Fibroblast of pulmonary artery (primary cell): ENCODE measurements around the gene IKBKG.
"Not testable (repeated sequence)": the region's sequence is repeated elsewhere in the genome, so short reads cannot be mapped to it uniquely, and the experiment has no call there.

Source experiments
- DNase-seq: peaks from one replicate; pipeline ENCODE4 v3.0.0-alpha.2; 2010; ENCODE audit warnings: low read depth
- H3K4me3 ChIP-seq: replicated peaks from 2 replicates; pipeline ENCODE4 v1.5.1; 2011; ENCODE audit warnings: low read depth, mild to moderate bottlenecking, control low read depth, low read length, moderate library complexity
- TF ChIP-seq, protein P1 (sequence below): IDR thresholded peaks from 2 replicates; pipeline ENCODE4 v1.5.1; 2011; ENCODE audit warnings: mild to moderate bottlenecking, control low read depth, low read length, inconsistent platforms; ENCODE audit errors: missing control alignments

Gene IKBKG

DNA sequence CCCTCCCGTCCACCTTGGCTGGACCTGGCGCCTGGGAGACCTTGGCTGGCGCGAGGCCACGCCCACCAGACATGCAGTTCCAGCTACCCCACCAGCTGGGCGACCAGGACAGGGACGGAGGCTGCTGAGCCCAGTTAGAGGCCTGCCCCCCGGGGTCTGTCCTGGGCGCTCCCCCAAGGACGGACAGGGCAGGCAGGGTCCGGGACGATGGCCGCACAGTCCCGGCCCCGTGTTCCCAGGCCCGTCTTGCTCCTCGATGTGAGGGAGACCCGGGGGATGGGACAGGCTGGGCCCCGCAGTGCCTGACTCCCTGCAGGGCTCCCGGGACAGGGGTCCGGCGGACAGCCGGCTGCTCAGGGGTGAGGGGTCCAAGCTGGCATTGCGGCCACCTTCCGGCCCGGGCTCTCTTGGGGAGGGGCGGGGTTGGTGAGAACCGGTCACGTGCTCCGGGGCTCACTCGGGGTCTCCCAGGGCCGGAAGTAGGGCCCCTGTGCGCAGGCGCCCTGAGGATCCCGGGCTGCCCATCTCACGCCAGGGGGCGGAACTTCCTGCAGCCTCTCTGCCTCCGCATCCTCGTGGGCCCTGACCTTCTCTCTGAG, 37.3 kb downstream of the IKBKG start, which contains the start of gene CTAG1A:
CTAG1A (plus strand) TSS at position 549 of the 599 bp plus-strand sequence. CDS start 74 bp downstream, outside the sequence.
- not testable (repeated sequence) for H3K4me3 ChIP-seq, DNase-seq

DNA sequence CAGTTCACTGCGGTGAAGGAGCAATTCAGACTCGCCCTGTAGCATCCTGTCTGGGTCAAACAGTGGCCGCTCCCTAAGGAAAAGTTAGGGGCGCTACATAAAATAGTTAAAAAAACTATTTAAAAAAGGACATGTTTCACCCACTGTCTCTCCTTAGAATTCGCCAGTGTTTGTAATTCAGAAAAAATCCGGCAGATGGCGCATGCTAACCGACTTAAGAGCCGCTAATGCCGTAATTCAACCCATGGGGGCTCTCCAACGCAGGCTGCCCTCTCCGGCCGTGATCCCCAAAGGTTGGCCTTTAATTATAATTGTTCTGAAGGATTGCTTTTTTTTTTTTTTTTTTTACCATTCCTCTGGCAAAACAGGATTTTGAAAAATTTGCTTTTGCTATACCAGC, 43.0 kb downstream of the IKBKG start:
- not testable (repeated sequence) for H3K4me3 ChIP-seq, DNase-seq

DNA sequence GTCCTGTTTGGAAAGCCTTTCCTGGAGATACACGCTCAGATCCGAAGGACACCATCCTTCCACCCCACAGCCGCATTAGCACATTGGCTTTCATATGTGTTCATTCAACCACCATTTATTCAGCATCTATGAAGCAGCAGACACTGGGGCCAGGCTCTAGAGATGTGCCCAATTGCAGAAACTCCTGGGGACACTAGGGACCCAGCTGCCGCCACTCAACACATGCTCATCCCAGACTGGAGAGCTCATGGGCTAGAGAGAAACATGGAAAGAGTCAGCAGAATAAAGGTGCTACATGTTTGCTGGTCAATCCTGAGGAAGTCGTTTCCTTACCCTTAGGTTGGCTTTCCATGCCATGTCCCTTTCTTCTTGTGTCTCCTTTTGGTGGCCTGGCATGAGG, 45.1 kb downstream of the IKBKG start:
- no peak overlapping the region for H3K4me3 ChIP-seq
- TF ChIP-seq, protein P1, sequence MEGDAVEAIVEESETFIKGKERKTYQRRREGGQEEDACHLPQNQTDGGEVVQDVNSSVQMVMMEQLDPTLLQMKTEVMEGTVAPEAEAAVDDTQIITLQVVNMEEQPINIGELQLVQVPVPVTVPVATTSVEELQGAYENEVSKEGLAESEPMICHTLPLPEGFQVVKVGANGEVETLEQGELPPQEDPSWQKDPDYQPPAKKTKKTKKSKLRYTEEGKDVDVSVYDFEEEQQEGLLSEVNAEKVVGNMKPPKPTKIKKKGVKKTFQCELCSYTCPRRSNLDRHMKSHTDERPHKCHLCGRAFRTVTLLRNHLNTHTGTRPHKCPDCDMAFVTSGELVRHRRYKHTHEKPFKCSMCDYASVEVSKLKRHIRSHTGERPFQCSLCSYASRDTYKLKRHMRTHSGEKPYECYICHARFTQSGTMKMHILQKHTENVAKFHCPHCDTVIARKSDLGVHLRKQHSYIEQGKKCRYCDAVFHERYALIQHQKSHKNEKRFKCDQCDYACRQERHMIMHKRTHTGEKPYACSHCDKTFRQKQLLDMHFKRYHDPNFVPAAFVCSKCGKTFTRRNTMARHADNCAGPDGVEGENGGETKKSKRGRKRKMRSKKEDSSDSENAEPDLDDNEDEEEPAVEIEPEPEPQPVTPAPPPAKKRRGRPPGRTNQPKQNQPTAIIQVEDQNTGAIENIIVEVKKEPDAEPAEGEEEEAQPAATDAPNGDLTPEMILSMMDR, result no peak
- DNase-seq, result no peak

DNA sequence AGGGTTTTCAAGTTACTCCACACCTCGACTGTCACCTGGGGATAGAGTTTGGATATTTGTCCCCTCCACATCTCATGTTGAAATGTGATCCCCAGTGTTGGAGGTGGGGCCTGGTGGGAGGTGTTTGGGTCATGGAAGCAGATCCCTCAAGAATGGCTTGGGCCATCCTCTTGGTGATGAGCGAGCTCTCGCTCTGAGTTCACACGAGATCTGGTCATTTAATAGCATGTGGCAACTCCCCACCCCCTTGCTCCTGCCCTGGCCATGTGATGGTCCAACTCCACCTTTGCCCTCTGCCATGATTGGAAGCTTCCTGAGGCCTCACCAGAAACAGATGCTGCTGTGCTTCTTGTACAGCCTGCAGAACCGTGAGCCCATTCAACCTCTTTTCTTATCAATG, 45.8 kb downstream of the IKBKG start:
- TF ChIP-seq, protein P1, result no peak
- DNase-seq, result no peak
- H3K4me3 ChIP-seq, result no peak overlapping the region

DNA sequence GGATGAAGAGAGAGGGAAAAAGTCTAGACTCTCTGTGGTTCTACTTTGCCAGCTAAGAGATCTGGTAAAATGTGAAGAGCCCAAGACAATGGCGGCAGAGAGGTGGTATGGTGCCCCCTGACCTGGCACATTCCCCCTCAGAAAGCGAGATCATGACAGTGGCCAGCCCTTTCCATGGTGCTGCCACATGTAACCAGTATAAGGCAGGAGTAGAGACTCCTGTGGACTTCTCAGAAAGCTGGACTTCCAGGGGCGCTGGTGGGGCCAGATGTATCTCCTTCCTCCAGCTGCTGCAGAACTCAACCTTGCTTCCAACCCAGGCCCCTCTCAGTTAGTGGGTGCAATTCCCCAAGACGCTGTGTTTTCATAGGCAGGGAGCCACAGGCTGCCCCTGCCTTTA, 47.1 kb downstream of the IKBKG start:
- TF ChIP-seq, protein P1, result no peak
- DNase-seq, result no peak
- no peak overlapping the region for H3K4me3 ChIP-seq

DNA sequence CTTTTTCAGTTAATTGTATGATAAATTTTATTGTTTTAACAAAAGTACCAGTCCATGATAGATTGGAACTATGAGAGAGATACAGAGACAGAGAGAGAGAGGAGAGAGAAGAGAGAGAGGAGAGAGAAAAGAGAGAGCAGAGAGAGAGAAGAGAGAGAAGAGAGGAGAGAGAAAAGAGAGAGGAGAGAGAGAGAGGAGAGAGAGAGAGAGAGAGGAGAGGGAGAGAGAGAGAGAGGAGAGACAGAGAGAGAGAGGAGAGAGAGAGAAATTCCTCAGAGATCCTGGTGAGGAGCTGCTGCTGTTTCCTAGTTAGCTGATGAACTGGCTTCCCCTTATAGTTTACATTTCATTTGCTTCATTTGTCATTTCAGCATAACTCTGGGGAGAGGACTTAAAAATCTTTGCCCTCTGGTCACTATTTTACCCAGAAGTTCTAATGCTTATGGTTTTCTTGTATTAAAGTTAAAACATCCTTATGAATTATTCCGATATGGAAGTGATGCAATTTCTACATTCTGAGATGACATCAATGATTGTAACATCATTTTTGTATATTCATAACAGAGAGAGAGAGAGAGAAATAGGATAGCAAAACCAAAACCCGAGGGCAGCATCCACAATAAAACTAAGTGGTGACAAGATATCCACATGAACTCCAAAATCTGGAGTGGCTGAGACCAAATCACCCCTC, 48.3 kb downstream of the IKBKG start:
- DNase-seq, result no peak
- TF ChIP-seq, protein P1, result no peak
- no peak overlapping the region for H3K4me3 ChIP-seq

DNA sequence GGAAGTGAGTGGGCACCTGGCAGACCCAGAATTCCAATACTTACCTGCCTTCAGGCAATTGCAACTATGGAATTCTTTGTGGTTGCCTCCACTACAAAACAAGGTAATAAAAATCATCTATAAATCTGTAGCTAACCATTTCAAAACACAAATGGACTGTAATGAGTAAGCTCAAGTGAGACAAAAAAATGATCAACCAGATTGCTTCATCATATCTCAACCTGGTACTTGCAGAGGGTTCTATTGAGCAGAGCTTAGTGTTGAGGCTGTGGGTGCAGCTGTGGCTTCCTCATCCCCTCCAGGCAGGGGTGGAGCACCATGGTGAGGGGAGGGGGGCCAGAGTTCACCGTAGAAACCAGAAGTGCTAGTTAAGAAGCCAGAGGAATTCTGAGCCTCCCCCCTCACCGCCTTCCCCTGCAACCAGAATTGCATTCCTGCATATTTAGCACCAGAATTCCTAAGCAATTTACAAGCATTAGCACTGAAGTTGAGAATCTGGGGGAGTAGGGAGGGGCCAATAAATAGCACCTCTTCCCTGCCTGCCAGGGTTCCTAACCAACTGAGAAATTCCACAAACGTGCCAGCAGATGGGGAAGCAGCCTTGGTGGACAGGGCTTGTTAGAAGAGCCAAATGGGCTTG, 49.0 kb downstream of the IKBKG start:
- DNase-seq, result peak; percentile 31
- TF ChIP-seq, protein P1, result no peak

DNA sequence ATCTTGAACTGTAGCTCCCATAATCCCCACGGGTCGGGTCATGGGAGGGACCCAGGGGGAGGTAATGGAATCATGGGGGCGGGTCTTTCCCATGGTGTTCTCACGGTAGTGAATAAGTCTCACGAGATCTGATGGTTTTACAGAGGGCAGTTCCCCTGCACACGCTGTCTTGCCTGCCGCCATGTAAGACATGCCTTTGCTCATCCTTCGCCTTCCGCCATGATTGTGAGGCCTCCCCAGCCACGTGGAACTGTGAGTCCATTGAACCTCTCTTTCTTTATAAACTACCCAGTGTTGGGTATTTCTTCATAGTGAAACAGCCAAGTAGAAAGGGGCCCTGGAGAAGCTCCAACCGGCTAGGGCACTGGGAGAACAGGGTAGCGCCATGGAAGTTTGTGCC, 49.8 kb downstream of the IKBKG start:
- TF ChIP-seq, protein P1, result no peak
- no peak overlapping the region for H3K4me3 ChIP-seq
- DNase-seq, result no peak

More for the DNA sequence above, 49.0 kb downstream of the IKBKG start:
- H3K4me3 ChIP-seq, result no peak overlapping the region
